Bronchial epithelial cell (primary cell): Measurements from ENCODE around the gene IRAK1. TPM values are rescaled to one million over a fixed set of nuclear protein-coding genes. Genes with fewer than 3 reads are reported as not detected.

ENCODE experiments used
- DNase-seq: peaks from one replicate; pipeline ENCODE4 v3.0.0-alpha.2; 2010; ENCODE audit warnings: low read depth
- FAIRE-seq: peaks from 2 replicates; lab custom pipeline; 2011; peaks lifted over from hg19 to GRCh38; lab: Jason Lieb, UNC
- H3K27me3 ChIP-seq: 2 replicates; pipeline ENCODE4 v1.5.1; 2011; ENCODE audit warnings: low read length; ENCODE audit not compliant: control insufficient read depth, insufficient read depth
- H3K36me3 ChIP-seq: 2 replicates; pipeline ENCODE4 v1.5.1; 2011; ENCODE audit warnings: low read length; ENCODE audit not compliant: control insufficient read depth, insufficient read depth
- H3K4me3 ChIP-seq: 2 replicates; pipeline ENCODE4 v1.5.1; 2011; ENCODE audit warnings: mild to moderate bottlenecking, low read depth, low read length, control low read depth
- total RNA-seq: library from RNA; depleted of rRNA; stranded (reverse); fragments of >200 nt; gene quantifications from 2 replicates; pipeline ENCODE4 v1.2.1, GENCODE V29; 2014
- TF ChIP-seq, protein P1 (sequence below): IDR thresholded peaks from 2 replicates; pipeline ENCODE4 v1.5.1; 2011; ENCODE audit warnings: mild to moderate bottlenecking, moderate library complexity, low read length, control low read depth, inconsistent platforms; ENCODE audit not compliant: insufficient read depth, severe bottlenecking

Gene IRAK1
- total RNA-seq: 114 and 119 TPM in 2 replicates

GRCh38 chrX:154019633-154020528 lies at the start of gene IRAK1:
Gene IRAK1 (minus strand): TSS chrX:154019902. CDS start chrX:154019812, 90 bp downstream.
- TF ChIP-seq, protein P1, sequence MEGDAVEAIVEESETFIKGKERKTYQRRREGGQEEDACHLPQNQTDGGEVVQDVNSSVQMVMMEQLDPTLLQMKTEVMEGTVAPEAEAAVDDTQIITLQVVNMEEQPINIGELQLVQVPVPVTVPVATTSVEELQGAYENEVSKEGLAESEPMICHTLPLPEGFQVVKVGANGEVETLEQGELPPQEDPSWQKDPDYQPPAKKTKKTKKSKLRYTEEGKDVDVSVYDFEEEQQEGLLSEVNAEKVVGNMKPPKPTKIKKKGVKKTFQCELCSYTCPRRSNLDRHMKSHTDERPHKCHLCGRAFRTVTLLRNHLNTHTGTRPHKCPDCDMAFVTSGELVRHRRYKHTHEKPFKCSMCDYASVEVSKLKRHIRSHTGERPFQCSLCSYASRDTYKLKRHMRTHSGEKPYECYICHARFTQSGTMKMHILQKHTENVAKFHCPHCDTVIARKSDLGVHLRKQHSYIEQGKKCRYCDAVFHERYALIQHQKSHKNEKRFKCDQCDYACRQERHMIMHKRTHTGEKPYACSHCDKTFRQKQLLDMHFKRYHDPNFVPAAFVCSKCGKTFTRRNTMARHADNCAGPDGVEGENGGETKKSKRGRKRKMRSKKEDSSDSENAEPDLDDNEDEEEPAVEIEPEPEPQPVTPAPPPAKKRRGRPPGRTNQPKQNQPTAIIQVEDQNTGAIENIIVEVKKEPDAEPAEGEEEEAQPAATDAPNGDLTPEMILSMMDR: no peak
- DNase-seq (peak; percentile 18), FAIRE-seq (no peak)
- H3K4me3 ChIP-seq: peak within 1 kb of the TSS; percentile 59
- H3K27me3 ChIP-seq: no peaks in the 10 kb centered on the region
- H3K36me3 ChIP-seq: peaks cover 10% of the 10 kb centered on the region

GRCh38 chrX:154068560-154068959 lies 48.9 kb upstream of the IRAK1 start:
- Histone ChIP-seq H3K36me3 (no peaks in the 10 kb centered on the region), H3K4me3 (no peak overlapping the region), H3K27me3 (no peaks in the 10 kb centered on the region)
- FAIRE-seq: no peak
- DNase-seq: no peak
- TF ChIP-seq, protein P1: no peak

GRCh38 chrX:154064637-154065435 lies 45.1 kb upstream of the IRAK1 start:
- FAIRE-seq (no peak), DNase-seq (no peak)
- Histone ChIP-seq H3K4me3 (no peak overlapping the region), H3K27me3 (no peaks in the 10 kb centered on the region), H3K36me3 (no peaks in the 10 kb centered on the region)
- TF ChIP-seq, protein P1: no peak

DNA sequence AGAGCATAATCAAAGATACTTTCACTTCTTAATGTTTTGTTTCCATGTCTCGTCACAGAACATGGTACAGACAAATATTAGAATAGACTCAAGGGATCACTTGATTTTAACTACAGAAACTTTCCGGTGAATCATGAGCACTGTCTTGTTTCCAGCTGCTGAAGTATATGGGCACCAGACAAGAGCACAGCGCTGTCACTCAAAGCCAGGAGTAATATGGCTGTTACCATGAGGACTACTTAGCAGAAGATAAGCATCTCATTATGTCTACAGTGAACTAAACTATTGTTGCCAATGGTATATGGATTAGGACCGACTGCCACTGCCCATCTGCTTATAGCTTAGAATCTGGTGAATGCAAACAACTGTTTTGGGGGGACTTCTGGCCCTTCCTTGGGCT lies 43.5 kb upstream of the IRAK1 start:
- FAIRE-seq: no peak
- Histone ChIP-seq H3K36me3 (no peaks in the 10 kb centered on the region), H3K27me3 (no peaks in the 10 kb centered on the region), H3K4me3 (no peak overlapping the region)
- no peak for DNase-seq
- TF ChIP-seq, protein P1: no peak

- Histone ChIP-seq H3K36me3 (no peaks in the 10 kb centered on the region), H3K27me3 (no peaks in the 10 kb centered on the region), H3K4me3 (no peak overlapping the region)
- FAIRE-seq: no peak
- TF ChIP-seq, protein P1: no peak
- DNase-seq: no peak
Measured at GRCh38 chrX:154061801-154062200, 42.1 kb upstream of the IRAK1 start.
